IMR-90 (cell line): ENCODE results near the gene FTO. TPM values are rescaled to one million over a fixed set of nuclear protein-coding genes. Genes with fewer than 3 reads are reported as not detected.

Experiments used
- ATAC-seq: fragments of 200-7000 bp; cut with Tn5 transposase; 2 replicates; pipeline ENCODE4 v1.9.1; 2020; ENCODE audit warnings: low read depth, mild to moderate bottlenecking, moderate library complexity
- BruUV-seq: library from RNA; stranded (reverse); fragments of 400-500 nt; replicated peaks from 2 replicates; lab custom pipeline; 2021; lab: Mats Ljungman, UMichigan
- CTCF ChIA-PET: fragments of 300-600 bp; formaldehyde crosslinking; extraction: SDS; loops from one replicate; lab custom pipeline; 2021; ENCODE audit warnings: antibody characterized with exemption; lab: Yijun Ruan, JAX
- POLR2A ChIA-PET: fragments of 300-600 bp; sonication (Branson Sonifier 250); formaldehyde crosslinking; loops from one replicate; lab custom pipeline; 2022; ENCODE audit warnings: antibody characterized with exemption; ENCODE audit not compliant: unreplicated experiment; lab: Charles Lee
- DNase-seq: peaks from one replicate; pipeline ENCODE4 v3.0.0; 2013
- H2AFZ ChIP-seq: replicated peaks from 2 replicates; pipeline ENCODE3; 2013; ENCODE audit warnings: low read length, mild to moderate bottlenecking; ENCODE audit not compliant: poor library complexity
- H2AK5ac ChIP-seq: 2 replicates; pipeline ENCODE4 v1.6.1; 2013; ENCODE audit warnings: low read depth, low read length, inconsistent platforms
- H2AK9ac ChIP-seq: replicated peaks from 2 replicates; pipeline ENCODE3; 2013; ENCODE audit warnings: mild to moderate bottlenecking, low read depth, low read length, moderate library complexity; ENCODE audit not compliant: poor library complexity
- H2BK120ac ChIP-seq: 2 replicates; pipeline ENCODE4 v1.6.1; 2013; ENCODE audit warnings: low read depth, low read length, inconsistent platforms
- H2BK15ac ChIP-seq: 3 replicates; pipeline ENCODE4 v1.6.1; 2013; ENCODE audit warnings: low read depth, low read length, inconsistent platforms
- H2BK20ac ChIP-seq: 2 replicates; pipeline ENCODE4 v1.6.1; 2013; ENCODE audit warnings: low read depth, mild to moderate bottlenecking, inconsistent platforms, low read length, moderate library complexity
- H2BK5ac ChIP-seq: 2 replicates; pipeline ENCODE4 v1.6.1; 2013; ENCODE audit warnings: mild to moderate bottlenecking, low read depth, low read length, inconsistent platforms; ENCODE audit not compliant: poor library complexity, severe bottlenecking
- H3K14ac ChIP-seq: replicated peaks from 2 replicates; pipeline ENCODE4 v1.6.1; 2013; ENCODE audit warnings: low read depth, low read length, inconsistent platforms
- H3K18ac ChIP-seq: 2 replicates; pipeline ENCODE4 v1.6.1; 2013; ENCODE audit warnings: low read depth, low read length, control low read depth
- H3K23ac ChIP-seq: 2 replicates; pipeline ENCODE4 v1.6.1; 2013; ENCODE audit warnings: low read depth, low read length, inconsistent platforms
- H3K27ac ChIP-seq: 2 replicates; pipeline ENCODE4 v1.5.1; 2013; ENCODE audit warnings: mild to moderate bottlenecking, control low read depth, low read length; ENCODE audit not compliant: insufficient read depth
- H3K27me3 ChIP-seq: 2 replicates; pipeline ENCODE4 v1.6.1; 2013; ENCODE audit warnings: low read length; ENCODE audit not compliant: control insufficient read depth, insufficient read depth
- H3K36me3 ChIP-seq: 2 replicates; pipeline ENCODE4 v1.6.1; 2013; ENCODE audit warnings: low read length, mixed read lengths; ENCODE audit not compliant: control insufficient read depth, insufficient read depth
- H3K4ac ChIP-seq: 2 replicates; pipeline ENCODE4 v1.6.1; 2013; ENCODE audit warnings: low read depth, low read length, inconsistent platforms
- H3K4me1 ChIP-seq: 2 replicates; pipeline ENCODE4 v1.6.1; 2013; ENCODE audit warnings: low read length, mixed read lengths; ENCODE audit not compliant: control insufficient read depth, insufficient read depth
- H3K4me2 ChIP-seq: 2 replicates; pipeline ENCODE4 v1.6.1; 2013; ENCODE audit warnings: low read depth, mild to moderate bottlenecking, control low read depth, low read length, moderate library complexity
- H3K4me3 ChIP-seq: 2 replicates; pipeline ENCODE4 v1.5.1; 2013; ENCODE audit warnings: low read depth, mild to moderate bottlenecking, control low read depth, low read length, moderate library complexity; ENCODE audit not compliant: insufficient read depth
- H3K56ac ChIP-seq: 2 replicates; pipeline ENCODE4 v1.6.1; 2013; ENCODE audit warnings: low read length, inconsistent platforms; ENCODE audit not compliant: insufficient read depth; ENCODE audit errors: extremely low read depth
- H3K79me1 ChIP-seq, 2 experiments: 2 replicates each; pipeline ENCODE4 v1.6.1; 2013; ENCODE audit warnings: low read length in 2 of 2, inconsistent platforms in 1 of 2, low read depth in 1 of 2
- H3K9ac ChIP-seq: 2 replicates; pipeline ENCODE4 v1.6.1; 2013; ENCODE audit warnings: low read depth, low read length, control low read depth
- H3K9me1 ChIP-seq: 2 replicates; pipeline ENCODE4 v1.6.1; 2013; ENCODE audit warnings: low read length, inconsistent platforms; ENCODE audit not compliant: insufficient read depth
- H3K9me3 ChIP-seq: 2 replicates; pipeline ENCODE4 v1.6.1; 2013; ENCODE audit warnings: low read length; ENCODE audit not compliant: control insufficient read depth, insufficient read depth
- H4K20me1 ChIP-seq: 2 replicates; pipeline ENCODE4 v1.6.1; 2013; ENCODE audit warnings: low read length, inconsistent platforms; ENCODE audit not compliant: insufficient read depth
- H4K5ac ChIP-seq: 2 replicates; pipeline ENCODE4 v1.6.1; 2013; ENCODE audit warnings: mild to moderate bottlenecking, low read depth, low read length, control low read depth
- H4K8ac ChIP-seq, 2 experiments: 2 replicates each; pipeline ENCODE4 v1.6.1; 2013; ENCODE audit warnings: low read depth in 2 of 2, low read length in 2 of 2, control low read depth in 1 of 2, inconsistent platforms in 1 of 2
- H4K91ac ChIP-seq: 2 replicates; pipeline ENCODE4 v1.6.1; 2013; ENCODE audit warnings: low read depth, low read length, inconsistent platforms; ENCODE audit not compliant: insufficient read depth
- BHLHE40 ChIP-seq: fragments of 150-350 bp; IDR thresholded peaks from 2 replicates; pipeline ENCODE4 v1.6.1; 2016; ENCODE audit warnings: mild to moderate bottlenecking, low read depth, low read length
- CEBPB ChIP-seq: IDR thresholded peaks from 2 replicates; pipeline ENCODE4 v1.6.1; 2012; ENCODE audit warnings: low read depth, low read length, improper control_type of control experiment
- CHD1 ChIP-seq: IDR thresholded peaks from 2 replicates; pipeline ENCODE4 v1.6.1; 2012; ENCODE audit warnings: low read depth, low read length, improper control_type of control experiment
- CTCF ChIP-seq: conservative IDR thresholded peaks from 2 replicates; pipeline ENCODE4 v1.5.1; 2012; ENCODE audit warnings: mild to moderate bottlenecking, low read depth, low read length, improper control_type of control experiment
- ELK1 ChIP-seq: fragments of 150-350 bp; IDR thresholded peaks from 2 replicates; pipeline ENCODE4 v1.6.1; 2016; ENCODE audit warnings: low read depth, mild to moderate bottlenecking, low read length, moderate library complexity, borderline replicate concordance
- FOS ChIP-seq: fragments of 150-350 bp; IDR thresholded peaks from 2 replicates; pipeline ENCODE4 v1.6.1; 2016; ENCODE audit warnings: low read depth, low read length
- MAFK ChIP-seq: IDR thresholded peaks from 2 replicates; pipeline ENCODE4 v1.6.1; 2012; ENCODE audit warnings: low read depth, low read length, improper control_type of control experiment
- MAZ ChIP-seq: IDR thresholded peaks from 2 replicates; pipeline ENCODE4 v1.6.1; 2012; ENCODE audit warnings: low read depth, mild to moderate bottlenecking, low read length, improper control_type of control experiment, moderate library complexity, borderline replicate concordance
- MXI1 ChIP-seq: IDR thresholded peaks from 2 replicates; pipeline ENCODE4 v1.6.1; 2012; ENCODE audit warnings: low read depth, mild to moderate bottlenecking, low read length, moderate library complexity, borderline replicate concordance
- NFE2L2 ChIP-seq: fragments of 150-350 bp; IDR thresholded peaks from 2 replicates; pipeline ENCODE4 v1.6.1; 2016; ENCODE audit warnings: low read depth, mild to moderate bottlenecking, low read length
- POLR2A ChIP-seq: IDR thresholded peaks from 2 replicates; pipeline ENCODE4 v1.6.1; 2012; ENCODE audit warnings: mild to moderate bottlenecking, low read depth, low read length
- RAD21 ChIP-seq: IDR thresholded peaks from 2 replicates; pipeline ENCODE4 v1.6.1; 2012; ENCODE audit warnings: low read length, improper control_type of control experiment
- RCOR1 ChIP-seq: IDR thresholded peaks from 2 replicates; pipeline ENCODE4 v1.6.1; 2012; ENCODE audit warnings: mild to moderate bottlenecking, low read length, improper control_type of control experiment; ENCODE audit not compliant: insufficient replicate concordance
- RFX5 ChIP-seq: IDR thresholded peaks from 2 replicates; pipeline ENCODE4 v1.8.0; 2012; ENCODE audit warnings: low read depth, mild to moderate bottlenecking, low read length, moderate library complexity
- SMC3 ChIP-seq: fragments of 150-350 bp; IDR thresholded peaks from 2 replicates; pipeline ENCODE4 v1.6.1; 2016; ENCODE audit warnings: low read depth, mild to moderate bottlenecking, antibody characterized with exemption, low read length, moderate library complexity
- USF2 ChIP-seq: fragments of 150-350 bp; IDR thresholded peaks from 2 replicates; pipeline ENCODE4 v1.6.1; 2017; ENCODE audit warnings: mild to moderate bottlenecking, antibody characterized with exemption, low read length, low read depth
- WGBS, 2 experiments: methylation state at CpG; one replicate each; pipeline versions ENCODE4 v1.1.5 to v1.1.7; 2013; ENCODE audit warnings: missing lambda C conversion rate in 2 of 2; ENCODE audit not compliant: insufficient read length in 1 of 2; ENCODE audit errors: extremely low coverage in 2 of 2; 5-methylcytosine and 5-hydroxymethylcytosine counted together
- dilution Hi-C: fragments of 300-500 bp; cut with HindIII; formaldehyde crosslinking; loops from one replicate; pipeline ENCODE4 v1.14.3; 2018; ENCODE audit warnings: low sequenced_read_pairs; ENCODE audit not compliant: unreplicated experiment
- in situ Hi-C: fragments of 300-500 bp; cut with MboI; formaldehyde crosslinking; loops from 3 replicates; pipeline ENCODE4 v1.14.3; 2019; ENCODE audit warnings: low sequenced_read_pairs, inconsistent platforms, mixed read lengths
- intact Hi-C: fragments of 100-400 bp; cut with micrococcal nuclease; formaldehyde crosslinking; loops from 2 replicates; pipeline ENCODE4 v1.10.0; 2022
- polyA plus RNA-seq, 3 experiments: library from polyadenylated mRNA; depleted of rRNA; stranded (reverse); fragments of >200 nt; gene quantifications; 2 replicates each; pipeline ENCODE4 v1.2.3, GENCODE V29; 2012; ENCODE audit warnings: low replicate concordance in 1 of 3
- total RNA-seq: library from RNA; depleted of rRNA; stranded (reverse); fragments of >200 nt; gene quantifications from 2 replicates; pipeline ENCODE4 v1.2.3, GENCODE V29; 2012

Gene FTO
- total and polyA plus RNA-seq, 2 of the 4 experiments (the other 2 are of a cell fraction), result 70.3 to 132 TPM

- H3K4me1 ChIP-seq, result no peaks in the 10 kb centered on the region
- no peak overlapping the region for H2AK5ac ChIP-seq
- H3K9ac ChIP-seq, result no peak overlapping the region
- no peak for ATAC-seq
- intact Hi-C loops (no loop called here), dilution Hi-C loops (no loop called here), in situ Hi-C loops (no loop called here)
- no peak overlapping the region for H3K4me2 ChIP-seq
- no peak overlapping the region for H3K18ac ChIP-seq
- H3K27me3 ChIP-seq, result no peaks in the 10 kb centered on the region
- no peak overlapping the region for H2AK9ac ChIP-seq
- H3K79me1 ChIP-seq, result no peaks in the 10 kb centered on the region; a peak in 1 of 4 replicates
- DNase-seq, result no peak
- no peak overlapping the region for H4K91ac ChIP-seq
- BruUV-seq, result no TSS peak
- H3K4me3 ChIP-seq, result no peak overlapping the region
- no peak overlapping the region for H3K4ac ChIP-seq
- ChIA-PET POLR2A (no interaction called here), CTCF (no interaction called here)
- H3K36me3 ChIP-seq, result peaks cover 2% of the 10 kb centered on the region; the same call in 1 of the 2 replicates
- H3K56ac ChIP-seq, result no peak overlapping the region
- H3K14ac ChIP-seq, result no peak overlapping the region
- no peak overlapping the region for H2AFZ ChIP-seq
- H4K20me1 ChIP-seq, result no peaks in the 10 kb centered on the region
- no peak overlapping the region for H4K5ac ChIP-seq
- no peak overlapping the region for H2BK120ac ChIP-seq
- WGBS, 2 experiments, result no CpG with 5 or more reads among the region's 2 CpGs
- TF ChIP-seq RCOR1 (no peak), FOS (no peak), RAD21 (no peak), NFE2L2 (no peak), ELK1 (no peak), MAZ (no peak), MXI1 (no peak), MAFK (no peak), RFX5 (no peak), CEBPB (no peak), CHD1 (no peak), CTCF (no peak), SMC3 (no peak), USF2 (no peak), POLR2A (no peak), BHLHE40 (no peak)
- no peak overlapping the region for H4K8ac ChIP-seq
- no peak overlapping the region for H3K23ac ChIP-seq
- H3K9me1 ChIP-seq, result no peaks in the 10 kb centered on the region
- no peak overlapping the region for H2BK20ac ChIP-seq
- no peak overlapping the region for H2BK5ac ChIP-seq
- H3K27ac ChIP-seq, result no peak overlapping the region
- H3K9me3 ChIP-seq, result no peaks in the 10 kb centered on the region
- H2BK15ac ChIP-seq, result no peak overlapping the region
Observed at GRCh38 chr16:53681354-53681753, 22.6 kb upstream of the FTO start.
